T-helper 1 cell treated with Interleukin-12 subunit alpha and Interleukin-12 subunit beta and Interleukin-4 antibody, amounts not matched to agents 30 μg/mL and 1 μg/mL, for 36 hours (primary cell): ENCODE data around the gene CHST11.

ENCODE experiments used
- H3K27ac Mint-ChIP-seq: one replicate; pipeline ENCODE4 v1.8.0; 2021; ENCODE audit warnings: mild to moderate bottlenecking, mixed read lengths
- H3K27me3 Mint-ChIP-seq: one replicate; pipeline ENCODE4 v1.8.0; 2021; ENCODE audit warnings: low read depth, mixed read lengths
- H3K36me3 Mint-ChIP-seq: one replicate; pipeline ENCODE4 v1.8.0; 2021; ENCODE audit warnings: low read depth, mixed read lengths
- H3K4me1 Mint-ChIP-seq: one replicate; pipeline ENCODE4 v1.8.0; 2021; ENCODE audit warnings: low read depth, mixed read lengths
- H3K4me3 Mint-ChIP-seq: one replicate; pipeline ENCODE4 v1.8.0; 2021; ENCODE audit warnings: mild to moderate bottlenecking, moderate library complexity, mixed read lengths
- H3K9me3 Mint-ChIP-seq: one replicate; pipeline ENCODE4 v1.8.0; 2021; ENCODE audit warnings: mixed read lengths

The CHST11 gene

GRCh38 chr12:104702565-104703139 is 245.9 kb downstream of the CHST11 start:
- peaks cover 48% of the 10 kb centered on the region for H3K4me1 Mint-ChIP-seq
- H3K36me3 Mint-ChIP-seq = peaks cover 22% of the 10 kb centered on the region
- H3K4me3 Mint-ChIP-seq = no peak overlapping the region
- H3K27me3 Mint-ChIP-seq = no peaks in the 10 kb centered on the region
- H3K27ac Mint-ChIP-seq = no peak overlapping the region
- H3K9me3 Mint-ChIP-seq = no peaks in the 10 kb centered on the region

- Mint-ChIP-seq H3K27me3 (no peaks in the 10 kb centered on the region), H3K4me1 (peaks cover 42% of the 10 kb centered on the region), H3K4me3 (no peak overlapping the region), H3K9me3 (no peaks in the 10 kb centered on the region), H3K36me3 (peaks cover 15% of the 10 kb centered on the region), H3K27ac (no peak overlapping the region)
Measured at GRCh38 chr12:104703372-104703771, 246.6 kb downstream of the CHST11 start.

GRCh38 chr12:104704224-104704779 is 247.6 kb downstream of the CHST11 start:
- H3K9me3 Mint-ChIP-seq = no peaks in the 10 kb centered on the region
- no peak overlapping the region for H3K27ac Mint-ChIP-seq
- H3K36me3 Mint-ChIP-seq = peaks cover 14% of the 10 kb centered on the region
- H3K4me1 Mint-ChIP-seq = peaks cover 41% of the 10 kb centered on the region
- no peaks in the 10 kb centered on the region for H3K27me3 Mint-ChIP-seq
- no peak overlapping the region for H3K4me3 Mint-ChIP-seq

GRCh38 chr12:104707194-104707593 is 250.4 kb downstream of the CHST11 start:
- H3K36me3 Mint-ChIP-seq = peaks cover 19% of the 10 kb centered on the region
- no peaks in the 10 kb centered on the region for H3K9me3 Mint-ChIP-seq
- no peaks in the 10 kb centered on the region for H3K27me3 Mint-ChIP-seq
- H3K4me1 Mint-ChIP-seq = peaks cover 38% of the 10 kb centered on the region
- no peak overlapping the region for H3K27ac Mint-ChIP-seq
- H3K4me3 Mint-ChIP-seq = no peak overlapping the region

- Mint-ChIP-seq H3K4me1 (peaks cover 40% of the 10 kb centered on the region), H3K4me3 (no peak overlapping the region), H3K9me3 (no peaks in the 10 kb centered on the region), H3K36me3 (peaks cover 19% of the 10 kb centered on the region), H3K27me3 (no peaks in the 10 kb centered on the region), H3K27ac (no peak overlapping the region)
Measured at GRCh38 chr12:104707794-104708558, 251.2 kb downstream of the CHST11 start.

- no peak overlapping the region for H3K4me3 Mint-ChIP-seq
- H3K27ac Mint-ChIP-seq = no peak overlapping the region
- H3K9me3 Mint-ChIP-seq = no peaks in the 10 kb centered on the region
- H3K4me1 Mint-ChIP-seq = peaks cover 38% of the 10 kb centered on the region
- no peaks in the 10 kb centered on the region for H3K27me3 Mint-ChIP-seq
- peaks cover 10% of the 10 kb centered on the region for H3K36me3 Mint-ChIP-seq
Measured at GRCh38 chr12:104708891-104709290, 252.1 kb downstream of the CHST11 start.

- Mint-ChIP-seq H3K27me3 (no peaks in the 10 kb centered on the region), H3K4me1 (peaks cover 45% of the 10 kb centered on the region), H3K36me3 (peaks cover 14% of the 10 kb centered on the region), H3K4me3 (no peak overlapping the region), H3K9me3 (no peaks in the 10 kb centered on the region), H3K27ac (no peak overlapping the region)
Measured at GRCh38 chr12:104709692-104710435, 253.1 kb downstream of the CHST11 start.

- Mint-ChIP-seq H3K27ac (no peak overlapping the region), H3K27me3 (no peaks in the 10 kb centered on the region), H3K36me3 (peaks cover 13% of the 10 kb centered on the region), H3K9me3 (no peaks in the 10 kb centered on the region), H3K4me1 (peaks cover 45% of the 10 kb centered on the region), H3K4me3 (no peak overlapping the region)
Measured at GRCh38 chr12:104710940-104711689, 254.4 kb downstream of the CHST11 start.

GRCh38 chr12:104712477-104712876 is 255.7 kb downstream of the CHST11 start:
- Mint-ChIP-seq H3K4me3 (no peak overlapping the region), H3K4me1 (peaks cover 40% of the 10 kb centered on the region), H3K9me3 (no peaks in the 10 kb centered on the region), H3K27ac (no peak overlapping the region), H3K36me3 (peaks cover 13% of the 10 kb centered on the region), H3K27me3 (no peaks in the 10 kb centered on the region)

GRCh38 chr12:104712968-104713367 is 256.2 kb downstream of the CHST11 start:
- Mint-ChIP-seq H3K9me3 (no peaks in the 10 kb centered on the region), H3K27me3 (no peaks in the 10 kb centered on the region), H3K4me1 (peaks cover 37% of the 10 kb centered on the region), H3K27ac (no peak overlapping the region), H3K4me3 (no peak overlapping the region), H3K36me3 (peaks cover 13% of the 10 kb centered on the region)

GRCh38 chr12:104713444-104713843 is 256.7 kb downstream of the CHST11 start:
- H3K27me3 Mint-ChIP-seq = no peaks in the 10 kb centered on the region
- H3K36me3 Mint-ChIP-seq = peaks cover 13% of the 10 kb centered on the region
- H3K4me1 Mint-ChIP-seq = peaks cover 40% of the 10 kb centered on the region
- no peak overlapping the region for H3K4me3 Mint-ChIP-seq
- no peaks in the 10 kb centered on the region for H3K9me3 Mint-ChIP-seq
- H3K27ac Mint-ChIP-seq = no peak overlapping the region

GRCh38 chr12:104714369-104714768 is 257.6 kb downstream of the CHST11 start:
- Mint-ChIP-seq H3K4me3 (no peak overlapping the region), H3K27ac (peak overlapping the region; percentile 64), H3K4me1 (peaks cover 42% of the 10 kb centered on the region), H3K9me3 (no peaks in the 10 kb centered on the region), H3K36me3 (peaks cover 16% of the 10 kb centered on the region), H3K27me3 (no peaks in the 10 kb centered on the region)

- H3K4me3 Mint-ChIP-seq = no peak overlapping the region
- H3K36me3 Mint-ChIP-seq = peaks cover 14% of the 10 kb centered on the region
- no peak overlapping the region for H3K27ac Mint-ChIP-seq
- H3K9me3 Mint-ChIP-seq = no peaks in the 10 kb centered on the region
- no peaks in the 10 kb centered on the region for H3K27me3 Mint-ChIP-seq
- peaks cover 49% of the 10 kb centered on the region for H3K4me1 Mint-ChIP-seq
Measured at GRCh38 chr12:104716172-104716571, 259.4 kb downstream of the CHST11 start.

GRCh38 chr12:104718304-104718929 is 261.7 kb downstream of the CHST11 start:
- no peaks in the 10 kb centered on the region for H3K27me3 Mint-ChIP-seq
- peaks cover 13% of the 10 kb centered on the region for H3K36me3 Mint-ChIP-seq
- H3K4me3 Mint-ChIP-seq = no peak overlapping the region
- H3K4me1 Mint-ChIP-seq = peaks cover 55% of the 10 kb centered on the region
- H3K27ac Mint-ChIP-seq = peak overlapping the region; percentile 57
- no peaks in the 10 kb centered on the region for H3K9me3 Mint-ChIP-seq
